NCI-H510A treated with DMSO at 0.1 percent for 48 hours (cell line): ENCODE data around the gene IRF2BP2.

Experiments
- DNase-seq: peaks from one replicate; lab custom pipeline; 2025; lab: John Stamatoyannopoulos, UW

IRF2BP2 gene

DNA sequence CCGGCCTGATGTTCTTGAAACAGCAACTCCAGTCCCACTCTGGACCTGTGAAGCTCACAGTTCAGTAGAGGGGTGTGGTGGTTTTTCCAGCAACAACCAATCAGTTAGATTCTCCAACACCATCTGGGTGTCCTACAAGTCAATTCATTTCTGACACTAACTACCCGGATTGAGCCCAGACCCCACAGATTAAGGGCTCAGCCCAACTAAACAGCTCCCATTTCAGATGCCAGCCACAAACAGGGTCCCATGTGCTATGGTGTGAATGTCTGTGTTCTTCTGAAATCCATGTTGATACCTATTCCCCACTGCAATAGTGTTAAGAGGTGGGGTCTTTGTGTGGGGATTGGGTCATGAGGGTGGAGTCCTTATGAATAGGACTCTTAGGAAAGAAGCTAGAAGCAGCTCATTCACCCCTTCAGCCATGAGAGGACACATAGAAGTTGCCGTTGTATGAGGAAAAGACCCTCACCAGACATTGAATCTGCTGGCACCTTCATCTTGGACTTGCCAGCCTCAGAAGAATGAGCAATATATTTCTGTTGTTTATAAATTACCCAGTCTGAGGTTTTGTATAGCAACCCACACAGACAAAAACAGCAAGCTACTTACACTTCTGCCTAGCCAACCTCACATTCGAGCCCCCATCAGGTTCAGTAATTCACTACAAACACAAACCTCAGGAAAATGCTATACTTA, 53.6 kb downstream of the IRF2BP2 start:
- DNase-seq, result no peak

DNA sequence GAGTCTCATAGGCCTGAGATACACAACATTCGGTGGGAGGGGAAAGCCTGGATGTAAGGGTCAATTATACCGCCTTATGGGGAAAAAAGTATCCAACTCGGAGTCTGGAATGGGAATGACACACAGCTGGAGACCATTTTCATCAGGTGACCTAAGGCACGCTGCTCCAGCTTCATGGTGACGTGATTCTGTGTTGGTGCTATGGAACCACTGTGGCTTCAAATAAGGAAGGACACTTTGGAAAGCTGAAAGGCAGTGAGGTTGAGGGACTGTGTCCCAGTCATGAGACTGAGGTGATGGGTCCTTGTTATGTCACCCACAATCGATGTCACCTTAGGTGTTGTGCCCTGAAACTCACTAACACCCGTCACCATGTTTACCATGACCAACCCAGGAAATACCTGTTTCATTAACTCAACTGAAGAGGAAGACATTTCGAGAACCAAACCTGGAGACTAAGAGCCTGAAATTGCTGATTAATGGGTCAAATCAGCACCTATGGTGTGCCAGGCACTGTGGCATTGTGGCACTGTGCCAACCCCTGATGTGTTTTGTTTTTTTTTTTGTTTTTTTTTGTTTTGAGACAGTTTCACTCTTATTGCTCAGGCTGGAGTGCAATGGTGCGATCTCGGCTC, 54.5 kb downstream of the IRF2BP2 start:
- DNase-seq, result no peak

DNA sequence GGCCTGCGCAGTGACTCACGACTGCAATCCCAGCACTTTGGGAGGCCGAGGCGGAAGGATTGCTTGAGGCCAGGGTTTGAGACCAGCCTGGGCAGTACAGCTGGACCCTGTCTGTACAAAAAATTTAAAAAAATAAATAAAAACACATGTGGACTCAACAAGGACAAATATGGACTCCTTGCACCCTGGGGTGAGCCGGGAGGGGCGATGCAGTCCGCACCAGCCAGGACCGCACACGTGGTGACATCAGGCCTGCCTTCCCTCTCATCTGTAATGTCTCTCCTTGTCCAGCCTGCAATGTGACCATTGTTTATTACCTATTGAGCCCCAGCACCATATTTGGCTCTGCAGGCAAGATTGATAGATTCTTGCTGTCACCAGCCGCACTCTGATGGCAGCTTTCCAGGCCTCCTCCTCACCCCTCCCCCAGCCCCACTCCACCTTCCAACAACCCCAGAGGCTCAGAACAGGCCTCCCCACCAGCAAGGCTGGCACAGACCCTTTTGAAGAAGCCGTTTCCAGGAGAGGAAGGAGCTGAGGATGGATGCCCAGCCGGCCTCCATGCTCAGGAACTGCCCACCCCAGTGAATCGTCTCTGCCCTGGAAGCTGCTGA, 55.2 kb downstream of the IRF2BP2 start:
- DNase-seq, result peak; percentile 89
